ENCODE data around the gene MUC4.
"Not testable (repeated sequence)": the region's sequence is repeated elsewhere in the genome, so short reads cannot be mapped to it uniquely, and the experiment has no call there.

MUC4 gene

DNA sequence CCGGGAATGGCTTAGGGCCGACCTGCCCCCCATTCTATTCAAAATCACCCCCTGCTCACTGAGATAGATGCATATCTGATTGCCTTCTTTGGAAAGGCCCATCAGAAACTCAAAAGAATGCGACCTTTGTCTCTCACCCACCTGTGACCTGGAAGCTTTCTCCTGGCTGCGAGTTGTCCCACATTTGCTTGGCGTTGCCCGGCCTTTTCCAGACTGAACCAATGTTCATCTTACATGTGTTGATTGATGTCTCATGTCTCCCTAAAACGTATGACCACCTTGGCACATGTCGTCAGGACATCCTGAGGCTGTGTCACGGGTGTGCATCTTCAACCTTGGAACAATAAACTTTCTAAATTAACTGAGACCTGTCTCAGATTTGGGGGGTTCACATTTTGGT, 94.3 kb downstream of the MUC4 start:
- DNase-seq (ENCODE audit: low read depth in 1 of 2, low spot score in 1 of 2), result no peak

DNA sequence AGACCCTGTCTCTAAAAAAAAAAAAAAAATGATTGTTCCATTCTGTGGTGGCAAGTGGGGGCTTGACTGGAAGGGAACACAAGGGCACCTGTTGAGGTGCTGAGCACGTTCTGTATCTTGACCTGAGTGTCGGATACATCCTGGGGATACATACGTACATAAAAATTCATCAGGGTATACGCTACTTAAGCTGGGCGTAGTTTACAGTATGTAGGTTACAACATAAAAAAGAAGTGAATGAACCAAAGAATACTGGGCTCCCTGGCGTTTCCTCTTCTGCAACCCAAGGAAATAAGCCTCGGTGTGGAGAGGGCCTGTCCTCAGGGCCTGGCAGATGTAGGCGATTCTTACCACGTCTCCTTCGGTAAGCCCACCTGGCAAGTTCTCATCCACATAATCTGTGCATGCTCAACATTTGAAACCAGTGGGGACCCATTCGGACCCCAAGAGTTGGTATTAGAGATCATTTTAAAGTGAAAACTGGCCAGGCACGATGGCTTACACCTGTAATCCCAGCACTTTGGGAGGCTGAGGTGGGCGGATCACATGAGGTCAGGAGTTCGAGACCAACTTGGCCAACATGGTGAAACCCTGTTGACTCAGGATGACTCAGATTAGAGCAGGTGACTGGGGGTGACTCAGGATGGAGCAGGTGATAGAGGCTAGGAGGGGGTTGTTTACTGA, 96.0 kb downstream of the MUC4 start:
- DNase-seq (ENCODE audit: low read depth in 1 of 2, low spot score in 1 of 2), result no peak

- no peak for DNase-seq (ENCODE audit: low read depth in 1 of 2, low spot score in 1 of 2)
These were observed 96.6 kb downstream of the MUC4 start for GRCh38 chr3:195715134-195715533.

DNA sequence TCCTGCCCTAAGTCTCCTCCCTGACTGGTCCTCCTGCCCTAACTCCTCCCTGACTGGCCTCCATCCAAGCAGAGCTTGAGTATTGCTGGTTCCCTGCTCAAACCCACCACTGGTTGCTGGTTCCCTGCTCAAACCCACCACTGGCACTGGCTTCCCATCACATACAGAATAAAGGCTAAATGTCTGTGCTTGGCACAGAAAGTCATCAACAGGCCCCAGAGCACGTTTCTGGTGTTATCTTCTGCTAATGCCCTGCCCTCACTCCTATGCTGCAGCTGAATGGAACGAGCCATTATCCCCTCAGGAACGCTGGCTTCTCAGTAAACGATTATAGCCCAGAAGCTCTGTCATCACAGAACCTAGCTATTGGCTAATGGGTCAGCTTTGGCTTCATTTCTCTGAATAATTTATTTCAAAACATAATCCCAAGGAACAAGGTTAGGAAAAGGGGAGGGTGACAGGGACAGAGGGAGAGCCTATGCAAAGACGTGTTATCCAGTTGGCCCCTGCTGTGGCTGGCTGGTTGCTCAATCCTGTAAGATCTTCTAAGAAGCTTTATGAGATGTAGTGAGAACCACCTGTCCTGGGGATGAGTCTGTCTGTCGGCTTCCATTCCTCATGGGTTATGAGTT, 97.2 kb downstream of the MUC4 start:
- no peak for DNase-seq (ENCODE audit: low read depth in 1 of 2, low spot score in 1 of 2)

- DNase-seq (ENCODE audit: low read depth in 1 of 2, low spot score in 1 of 2), result not testable (repeated sequence)
These were observed 98.6 kb downstream of the MUC4 start for GRCh38 chr3:195713150-195713549.

GRCh38 chr3:195712535-195712910, 99.2 kb downstream of the MUC4 start:
- not testable (repeated sequence) for DNase-seq (ENCODE audit: low read depth in 1 of 2, low spot score in 1 of 2)

GRCh38 chr3:195711813-195712534, 99.8 kb downstream of the MUC4 start:
- DNase-seq (ENCODE audit: low read depth in 1 of 2, low spot score in 1 of 2), result no peak

- DNase-seq (ENCODE audit: low read depth in 1 of 2, low spot score in 1 of 2), result not testable (repeated sequence)
These were observed 100.5 kb downstream of the MUC4 start for GRCh38 chr3:195711091-195711812.

DNA sequence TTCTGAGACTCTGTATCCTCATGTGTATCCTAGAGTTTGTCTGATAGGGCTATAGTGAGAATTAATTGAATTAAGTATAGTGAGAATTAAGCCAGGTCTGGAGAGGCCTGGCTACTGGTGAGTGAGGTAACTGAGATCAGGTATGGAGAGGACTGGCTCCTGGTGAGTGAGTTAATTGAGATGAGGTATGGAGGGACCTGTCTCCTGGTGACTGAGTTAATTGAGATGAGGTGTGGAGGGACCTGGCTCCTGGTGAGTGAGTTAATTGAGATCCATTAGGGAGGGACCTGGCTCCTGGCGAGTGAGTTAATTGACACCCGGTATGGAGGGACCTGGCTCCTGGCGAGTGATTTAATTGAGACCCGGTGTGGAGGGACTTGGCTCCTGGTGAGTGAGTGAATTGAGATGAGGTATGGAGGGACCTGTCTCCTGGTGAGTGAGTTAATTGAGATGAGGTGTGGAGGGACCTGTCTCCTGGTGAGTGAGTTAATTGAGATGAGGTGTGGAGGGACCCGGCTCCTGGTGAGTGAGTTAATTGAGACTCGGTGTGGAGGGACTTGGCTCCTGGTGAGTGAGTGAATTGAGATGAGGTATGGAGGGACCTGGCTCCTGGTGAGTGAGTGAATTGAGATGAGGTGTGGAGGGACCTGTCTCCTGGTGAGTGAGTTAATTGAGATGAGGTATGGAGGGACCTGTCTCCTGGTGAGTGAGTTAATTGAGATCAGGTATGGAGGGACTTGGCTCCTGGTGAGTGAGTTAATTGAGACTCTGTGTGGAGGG, 101.4 kb downstream of the MUC4 start:
- DNase-seq (ENCODE audit: low read depth in 1 of 2, low spot score in 1 of 2), result not testable (repeated sequence)

GRCh38 chr3:195709676-195710085, 102.0 kb downstream of the MUC4 start:
- no peak for DNase-seq (ENCODE audit: low read depth in 1 of 2, low spot score in 1 of 2)

DNA sequence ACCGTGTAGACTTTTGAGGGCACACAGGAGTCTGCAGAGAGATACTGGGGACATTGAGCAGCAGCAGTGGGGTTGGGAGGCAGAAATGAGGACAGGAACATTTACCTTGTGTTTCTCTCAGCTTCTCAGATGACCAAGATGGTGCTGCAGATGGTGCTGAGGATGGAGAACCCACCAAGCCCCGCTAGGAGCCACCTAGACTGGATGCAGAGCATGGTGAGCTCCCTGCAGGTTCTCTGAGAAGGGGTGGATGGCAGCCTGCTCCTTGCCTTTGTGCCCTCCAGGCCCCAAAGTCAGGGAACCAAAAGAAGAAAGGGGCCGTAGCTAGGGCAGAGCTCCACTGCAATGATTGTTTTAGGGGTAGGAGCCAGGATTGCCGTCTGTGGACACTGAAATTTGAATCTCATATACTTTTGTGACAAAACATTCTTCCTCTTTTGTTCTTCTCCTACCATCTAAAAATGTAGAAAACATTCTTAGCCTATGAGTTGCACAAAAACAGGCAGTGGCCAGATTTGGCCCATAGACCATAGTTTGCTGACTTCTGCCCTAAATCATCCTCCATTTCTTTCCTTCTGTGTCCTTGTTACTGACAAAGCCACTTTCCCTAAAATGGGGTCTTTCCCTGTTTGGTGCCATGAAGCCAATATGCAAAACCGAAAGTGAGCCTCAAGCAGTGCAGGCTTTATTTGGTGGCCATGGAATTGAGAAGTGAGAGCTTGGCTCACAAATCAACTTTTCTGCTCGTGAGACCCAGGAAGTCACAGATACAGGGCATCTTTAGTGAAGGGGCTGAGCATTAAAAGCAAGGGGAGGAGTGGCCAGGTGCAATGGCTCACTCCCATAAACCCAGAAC, 102.9 kb downstream of the MUC4 start:
- no peak for DNase-seq (ENCODE audit: low read depth in 1 of 2, low spot score in 1 of 2)

DNA sequence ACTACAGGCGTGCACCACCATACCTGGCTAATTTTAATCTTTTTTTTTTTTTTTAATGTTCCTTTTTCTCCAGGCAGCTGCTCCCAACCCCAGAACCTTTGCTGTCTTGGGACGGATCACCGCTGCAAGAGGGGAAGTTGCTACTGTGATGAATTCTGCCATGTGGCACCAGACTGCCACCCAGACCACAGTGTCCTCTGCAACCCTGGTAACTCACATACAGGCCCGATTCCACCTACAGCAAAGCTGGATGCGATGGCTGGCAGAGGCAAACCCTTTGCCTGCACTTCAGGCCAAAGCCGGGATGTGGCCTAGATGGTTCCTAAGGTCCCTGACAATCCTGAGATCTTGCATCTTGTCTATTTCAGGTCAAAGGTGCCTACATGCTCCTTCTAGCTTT, 103.7 kb downstream of the MUC4 start:
- no peak for DNase-seq (ENCODE audit: low read depth in 1 of 2, low spot score in 1 of 2)

DNA sequence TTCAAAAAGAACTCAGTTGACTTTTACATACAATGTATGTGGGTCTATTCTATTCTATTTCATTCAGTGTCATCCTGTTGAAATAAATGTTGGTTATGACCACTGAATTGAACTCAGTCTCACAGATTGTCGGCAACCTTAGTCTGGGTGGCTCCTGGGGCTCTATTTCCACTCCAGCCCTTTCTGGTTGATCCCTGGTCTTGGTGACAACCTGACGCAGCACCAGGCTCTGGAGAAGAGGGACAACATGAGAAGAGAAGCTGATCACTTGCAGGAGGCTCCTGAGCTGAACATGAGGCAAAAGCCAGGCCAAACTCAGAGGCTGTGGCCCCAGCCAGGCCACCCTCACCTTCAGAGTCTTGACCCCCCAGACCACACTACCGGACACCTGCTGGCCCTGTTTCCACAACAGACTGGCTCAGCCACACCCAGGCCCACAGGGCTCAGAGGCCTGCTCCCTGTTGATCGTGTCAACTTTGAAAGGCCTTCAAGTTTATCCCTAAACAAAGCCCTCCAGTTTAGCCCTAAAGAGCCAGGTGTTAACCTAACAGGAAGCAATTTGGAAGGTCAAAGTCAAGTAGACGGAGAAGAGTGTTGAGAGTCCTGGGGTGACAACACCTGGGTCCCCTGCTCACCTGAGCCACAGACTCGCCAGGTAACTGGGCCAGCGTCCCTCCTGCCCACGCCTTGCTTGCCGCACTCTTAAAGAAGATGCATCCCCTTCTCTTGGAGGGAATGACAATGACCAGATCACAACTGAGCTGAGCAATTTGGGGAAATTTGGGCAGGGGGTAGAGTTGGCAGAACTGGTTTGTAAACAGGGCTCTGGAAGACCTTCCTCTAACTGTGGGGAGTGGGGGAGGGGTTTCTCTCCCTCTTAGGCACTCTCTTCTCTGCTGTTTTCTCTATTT, 106.4 kb downstream of the MUC4 start:
- DNase-seq (ENCODE audit: low read depth in 1 of 2, low spot score in 1 of 2), result no peak

DNA sequence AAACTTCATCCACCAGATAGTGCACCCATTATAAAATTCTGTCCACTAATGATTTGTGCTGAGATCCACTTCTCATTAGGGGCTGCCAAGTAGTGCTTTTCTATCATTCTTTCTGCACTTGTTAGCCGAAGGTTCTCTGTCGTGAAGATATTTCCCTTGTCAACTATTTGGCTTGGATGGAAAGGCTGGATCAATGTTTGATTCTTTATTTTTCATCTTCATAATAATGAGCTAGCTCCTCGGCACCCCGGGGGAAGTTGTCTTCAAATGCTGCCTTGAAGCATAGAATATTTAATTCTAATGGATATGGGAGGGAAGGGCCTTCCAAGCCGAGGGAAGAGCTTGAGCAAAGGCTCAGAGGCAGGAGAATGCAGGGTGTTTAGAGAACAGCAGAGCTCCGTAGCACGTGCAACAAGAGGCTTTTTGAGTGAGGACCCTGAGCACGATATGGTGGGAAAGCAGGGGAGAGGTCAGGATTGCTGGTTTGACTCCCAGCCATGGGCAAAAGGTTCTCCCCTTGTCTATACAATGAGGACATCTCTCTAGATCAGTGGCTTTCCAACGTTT, 107.2 kb downstream of the MUC4 start:
- DNase-seq (ENCODE audit: low read depth in 1 of 2, low spot score in 1 of 2), result no peak

- no peak for DNase-seq (ENCODE audit: low read depth in 1 of 2, low spot score in 1 of 2)
These were observed 108.0 kb downstream of the MUC4 start for GRCh38 chr3:195703776-195704175.

- no peak for DNase-seq (ENCODE audit: low read depth in 1 of 2, low spot score in 1 of 2)
These were observed 110.5 kb downstream of the MUC4 start for GRCh38 chr3:195701042-195701915.

GRCh38 chr3:195700319-195700718, 111.4 kb downstream of the MUC4 start:
- DNase-seq (ENCODE audit: low read depth in 1 of 2, low spot score in 1 of 2), result no peak

DNA sequence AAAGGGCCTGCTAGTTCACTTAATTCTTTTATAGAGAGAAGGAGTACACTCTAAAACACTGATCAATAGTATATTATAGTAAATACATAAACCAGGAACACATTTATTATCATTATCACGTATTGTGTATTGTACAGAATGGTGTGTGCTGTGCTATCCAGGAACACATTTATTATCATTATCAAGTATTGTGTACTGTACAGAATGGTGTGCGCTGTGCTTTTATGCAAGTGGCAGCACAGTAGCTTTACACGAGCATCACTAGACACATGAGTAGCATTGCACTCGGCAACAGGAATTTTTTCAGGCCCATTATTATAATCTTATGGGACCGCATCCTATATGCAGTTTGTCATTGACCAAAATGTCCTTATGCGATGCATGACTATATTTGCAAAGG, 111.9 kb downstream of the MUC4 start:
- no peak for DNase-seq (ENCODE audit: low read depth in 1 of 2, low spot score in 1 of 2)

All from activated T-helper 1 cell treated with anti-CD3 and anti-CD28 coated beads, Interleukin-2, amount 50 U/mL, for 16 hours (primary cell).